ENCODE results near the gene CNTNAP4. TPM values are rescaled to one million over a fixed set of nuclear protein-coding genes. Genes with fewer than 3 reads are reported as not detected.

The CNTNAP4 gene
- total and polyA plus RNA-seq, 10 of the 15 experiments (the other 5 are each of a cell fraction or from before 2014, with no cell fraction given), result 0.45 to 1.9 (median 0.90) TPM

DNA sequence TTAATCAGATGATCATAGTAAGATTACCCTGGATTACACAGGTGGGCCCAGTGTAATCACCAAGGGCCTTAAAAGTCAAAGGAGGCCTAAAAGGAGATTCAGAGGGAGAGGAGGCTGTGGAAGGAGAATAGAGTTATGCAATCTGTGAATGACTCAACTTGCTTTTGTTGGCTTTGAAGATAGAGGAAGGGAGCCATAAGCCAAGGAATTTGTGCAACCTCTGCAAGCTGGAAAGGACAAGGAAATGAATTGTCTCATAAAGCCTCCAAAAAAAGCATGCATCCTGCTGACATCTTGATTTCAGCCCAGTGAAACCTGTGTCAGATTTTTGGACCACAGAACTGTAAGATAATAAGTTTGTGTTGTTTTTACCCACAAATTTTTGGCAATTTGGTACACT lies 109.6 kb downstream of the CNTNAP4 start:
- CTCF ChIA-PET, result no interaction called here
- no peak overlapping the region for H3K27ac ChIP-seq (ENCODE audit: control insufficient read depth, insufficient read depth)
- intact Hi-C loops (cut with micrococcal nuclease; ENCODE audit: unreplicated experiment) (no loop called here), in situ Hi-C loops (cut with MboI) (no loop called here)
- DNase-seq (ENCODE audit: low read depth, low spot score) (no peak), ATAC-seq (no peak), FAIRE-seq (no peak)
- H3K4me1 ChIP-seq (ENCODE audit: control insufficient read depth, insufficient read depth, low read length), result no peaks in the 10 kb centered on the region
- H3K27me3 ChIP-seq (replicated peaks in 1 of 2; ENCODE audit: control insufficient read depth in 2 of 2, insufficient read depth in 2 of 2, low read length in 1 of 2), result no peaks in the 10 kb centered on the region
- no peaks in the 10 kb centered on the region for H3K79me2 ChIP-seq (ENCODE audit: control insufficient read depth, insufficient read depth, low read length)
- SMC1A ChIA-PET (ENCODE audit: uncharacterized antibody, unreplicated experiment), result interaction anchor here (1.3 to 2.1 kb wide), 2 partner anchors 10 to 20 kb away, joined by 4 to 5 read pairs; no protein-coding TSS in a partner anchor
- no peaks in the 10 kb centered on the region for H3K9me3 ChIP-seq (replicated peaks; ENCODE audit: control insufficient read depth, insufficient read depth, low read length)
- no peak overlapping the region for H3K4me2 ChIP-seq (ENCODE audit: control insufficient read depth, insufficient read depth)
- no peak overlapping the region for H2AFZ ChIP-seq (ENCODE audit: control insufficient read depth, low read depth, low read length)
- TF ChIP-seq BRCA1 (IDR thresholded peaks at IDR 0.05; ENCODE audit: low read depth, low read length) (no peak), RELA (IDR thresholded peaks at IDR 0.05; ENCODE audit: borderline replicate concordance, partially characterized antibody) (no peak), TBL1XR1 (IDR thresholded peaks at IDR 0.05; ENCODE audit: low read depth, low read length) (no peak), EGR1 (IDR thresholded peaks at IDR 0.05; ENCODE audit: borderline replicate concordance in 1 of 2, low read depth in 2 of 2, low read length in 2 of 2) (no peak), SMAD1 (IDR thresholded peaks at IDR 0.05; ENCODE audit: low read depth, partially characterized antibody) (no peak), GABPA (IDR thresholded peaks at IDR 0.05; ENCODE audit: low read depth) (no peak), FOXM1 (IDR thresholded peaks at IDR 0.05; ENCODE audit: low read depth, low read length) (no peak), SIX5 (IDR thresholded peaks at IDR 0.05; ENCODE audit: low read depth, low read length, severe bottlenecking) (no peak)
- TF ChIP-seq, protein P1, sequence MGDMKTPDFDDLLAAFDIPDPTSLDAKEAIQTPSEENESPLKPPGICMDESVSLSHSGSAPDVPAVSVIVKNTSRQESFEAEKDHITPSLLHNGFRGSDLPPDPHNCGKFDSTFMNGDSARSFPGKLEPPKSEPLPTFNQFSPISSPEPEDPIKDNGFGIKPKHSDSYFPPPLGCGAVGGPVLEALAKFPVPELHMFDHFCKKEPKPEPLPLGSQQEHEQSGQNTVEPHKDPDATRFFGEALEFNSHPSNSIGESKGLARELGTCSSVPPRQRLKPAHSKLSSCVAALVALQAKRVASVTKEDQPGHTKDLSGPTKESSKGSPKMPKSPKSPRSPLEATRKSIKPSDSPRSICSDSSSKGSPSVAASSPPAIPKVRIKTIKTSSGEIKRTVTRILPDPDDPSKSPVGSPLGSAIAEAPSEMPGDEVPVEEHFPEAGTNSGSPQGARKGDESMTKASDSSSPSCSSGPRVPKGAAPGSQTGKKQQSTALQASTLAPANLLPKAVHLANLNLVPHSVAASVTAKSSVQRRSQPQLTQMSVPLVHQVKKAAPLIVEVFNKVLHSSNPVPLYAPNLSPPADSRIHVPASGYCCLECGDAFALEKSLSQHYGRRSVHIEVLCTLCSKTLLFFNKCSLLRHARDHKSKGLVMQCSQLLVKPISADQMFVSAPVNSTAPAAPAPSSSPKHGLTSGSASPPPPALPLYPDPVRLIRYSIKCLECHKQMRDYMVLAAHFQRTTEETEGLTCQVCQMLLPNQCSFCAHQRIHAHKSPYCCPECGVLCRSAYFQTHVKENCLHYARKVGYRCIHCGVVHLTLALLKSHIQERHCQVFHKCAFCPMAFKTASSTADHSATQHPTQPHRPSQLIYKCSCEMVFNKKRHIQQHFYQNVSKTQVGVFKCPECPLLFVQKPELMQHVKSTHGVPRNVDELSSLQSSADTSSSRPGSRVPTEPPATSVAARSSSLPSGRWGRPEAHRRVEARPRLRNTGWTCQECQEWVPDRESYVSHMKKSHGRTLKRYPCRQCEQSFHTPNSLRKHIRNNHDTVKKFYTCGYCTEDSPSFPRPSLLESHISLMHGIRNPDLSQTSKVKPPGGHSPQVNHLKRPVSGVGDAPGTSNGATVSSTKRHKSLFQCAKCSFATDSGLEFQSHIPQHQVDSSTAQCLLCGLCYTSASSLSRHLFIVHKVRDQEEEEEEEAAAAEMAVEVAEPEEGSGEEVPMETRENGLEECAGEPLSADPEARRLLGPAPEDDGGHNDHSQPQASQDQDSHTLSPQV (IDR thresholded peaks at IDR 0.05), result no peak
- TF ChIP-seq, protein P2, sequence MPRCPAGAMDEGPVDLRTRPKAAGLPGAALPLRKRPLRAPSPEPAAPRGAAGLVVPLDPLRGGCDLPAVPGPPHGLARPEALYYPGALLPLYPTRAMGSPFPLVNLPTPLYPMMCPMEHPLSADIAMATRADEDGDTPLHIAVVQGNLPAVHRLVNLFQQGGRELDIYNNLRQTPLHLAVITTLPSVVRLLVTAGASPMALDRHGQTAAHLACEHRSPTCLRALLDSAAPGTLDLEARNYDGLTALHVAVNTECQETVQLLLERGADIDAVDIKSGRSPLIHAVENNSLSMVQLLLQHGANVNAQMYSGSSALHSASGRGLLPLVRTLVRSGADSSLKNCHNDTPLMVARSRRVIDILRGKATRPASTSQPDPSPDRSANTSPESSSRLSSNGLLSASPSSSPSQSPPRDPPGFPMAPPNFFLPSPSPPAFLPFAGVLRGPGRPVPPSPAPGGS (IDR thresholded peaks at IDR 0.05; ENCODE audit: borderline replicate concordance, insufficient read depth, low read depth, low read length, poor library complexity, severe bottlenecking), result no peak
- H3K4me3 ChIP-seq, result no peak overlapping the region
- H4K20me1 ChIP-seq (ENCODE audit: control insufficient read depth, insufficient read depth), result no peaks in the 10 kb centered on the region
- POLR2A ChIA-PET, result no interaction called here
- RAD21 ChIA-PET (ENCODE audit: unreplicated experiment), result no interaction called here
- no TSS peak for BruUV-seq (replicated peaks)
- no peaks in the 10 kb centered on the region for H3K36me3 ChIP-seq (ENCODE audit: control insufficient read depth in 2 of 2, insufficient read depth in 2 of 2, low read length in 1 of 2)
- no peak overlapping the region for H3K9ac ChIP-seq (ENCODE audit: control insufficient read depth, insufficient read depth, low read length)

Data from GM12878 (cell line).